GM12864 (cell line): ENCODE measurements around the gene GNAL.
"Not testable (repeated sequence)": the region's sequence is repeated elsewhere in the genome, so short reads cannot be mapped to it uniquely, and the experiment has no call there.

Source experiments
- DNase-seq: peaks from one replicate; pipeline ENCODE4 v3.0.0-alpha.2; 2011; ENCODE audit warnings: low read depth
- H3K4me3 ChIP-seq: 2 replicates; pipeline ENCODE4 v1.5.1; 2011; ENCODE audit warnings: mild to moderate bottlenecking, low read depth, low read length, control low read depth
- TF ChIP-seq, protein P1 (sequence below): IDR thresholded peaks from 2 replicates; pipeline ENCODE4 v1.5.1; 2011; ENCODE audit warnings: low read depth, mild to moderate bottlenecking, moderate library complexity, low read length, control low read depth, inconsistent platforms; ENCODE audit errors: missing control alignments

The GNAL gene

DNA sequence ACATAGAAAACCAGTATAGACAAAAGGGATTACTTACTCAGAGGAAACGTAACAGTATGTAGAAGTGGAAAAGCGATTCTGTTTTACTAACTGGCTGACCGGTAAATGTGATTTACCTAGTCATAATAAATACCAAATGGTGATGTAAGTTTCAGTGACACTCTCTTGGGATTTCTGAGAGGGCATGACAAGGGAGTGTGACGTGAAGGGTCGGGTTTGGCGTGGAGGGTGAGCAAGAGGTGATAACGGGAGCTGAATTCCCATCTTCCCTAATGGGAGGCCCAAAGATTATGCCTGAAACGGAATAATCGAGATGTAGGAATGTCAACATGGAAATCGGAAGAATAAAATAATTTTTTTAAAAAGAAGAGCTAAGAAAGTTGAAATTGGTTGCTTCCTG is 12.7 kb upstream of the GNAL start:
- H3K4me3 ChIP-seq = no peak overlapping the region
- no peak for DNase-seq
- TF ChIP-seq, protein P1, sequence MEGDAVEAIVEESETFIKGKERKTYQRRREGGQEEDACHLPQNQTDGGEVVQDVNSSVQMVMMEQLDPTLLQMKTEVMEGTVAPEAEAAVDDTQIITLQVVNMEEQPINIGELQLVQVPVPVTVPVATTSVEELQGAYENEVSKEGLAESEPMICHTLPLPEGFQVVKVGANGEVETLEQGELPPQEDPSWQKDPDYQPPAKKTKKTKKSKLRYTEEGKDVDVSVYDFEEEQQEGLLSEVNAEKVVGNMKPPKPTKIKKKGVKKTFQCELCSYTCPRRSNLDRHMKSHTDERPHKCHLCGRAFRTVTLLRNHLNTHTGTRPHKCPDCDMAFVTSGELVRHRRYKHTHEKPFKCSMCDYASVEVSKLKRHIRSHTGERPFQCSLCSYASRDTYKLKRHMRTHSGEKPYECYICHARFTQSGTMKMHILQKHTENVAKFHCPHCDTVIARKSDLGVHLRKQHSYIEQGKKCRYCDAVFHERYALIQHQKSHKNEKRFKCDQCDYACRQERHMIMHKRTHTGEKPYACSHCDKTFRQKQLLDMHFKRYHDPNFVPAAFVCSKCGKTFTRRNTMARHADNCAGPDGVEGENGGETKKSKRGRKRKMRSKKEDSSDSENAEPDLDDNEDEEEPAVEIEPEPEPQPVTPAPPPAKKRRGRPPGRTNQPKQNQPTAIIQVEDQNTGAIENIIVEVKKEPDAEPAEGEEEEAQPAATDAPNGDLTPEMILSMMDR = no peak

DNA sequence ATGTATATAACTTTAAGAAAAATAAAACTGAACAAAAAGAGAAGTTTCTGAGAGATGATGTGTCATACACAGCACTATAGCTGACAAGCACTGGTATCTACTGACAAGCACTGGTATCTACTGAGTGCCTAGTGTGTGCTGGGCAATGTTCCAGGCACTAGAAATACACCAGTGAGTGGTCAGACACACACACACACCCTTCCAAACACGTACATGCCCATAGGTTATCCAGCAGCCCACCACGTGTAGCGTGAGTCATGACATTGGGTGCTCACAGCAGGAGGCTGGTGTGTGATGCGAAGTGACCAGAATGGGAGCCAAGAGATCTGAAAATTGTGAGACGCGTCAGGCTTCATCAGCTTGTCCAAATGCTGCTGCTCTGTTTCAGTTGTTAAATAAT is 12.2 kb upstream of the GNAL start:
- H3K4me3 ChIP-seq = no peak overlapping the region
- no peak for DNase-seq
- TF ChIP-seq, protein P1 = no peak

DNA sequence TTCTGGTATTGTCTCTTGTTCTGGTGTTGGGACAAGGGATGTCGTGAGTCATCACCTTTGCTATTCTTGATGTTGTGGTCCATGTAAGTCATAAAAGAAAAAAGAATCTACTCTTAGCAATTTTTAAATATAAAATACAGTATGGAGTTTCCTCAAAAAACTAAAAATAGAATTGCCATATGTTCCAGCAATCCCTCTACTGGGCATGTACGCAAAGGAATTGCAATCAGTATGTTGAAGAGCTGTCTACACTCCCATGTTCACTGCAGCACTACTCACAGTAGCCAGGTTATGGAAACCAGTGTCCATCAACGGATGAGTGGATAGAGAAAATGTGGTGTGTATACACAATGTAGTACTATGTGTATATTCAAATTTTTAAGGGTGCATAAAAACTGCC is 10.9 kb upstream of the GNAL start:
- TF ChIP-seq, protein P1 = no peak
- DNase-seq = no peak
- no peak overlapping the region for H3K4me3 ChIP-seq

DNA sequence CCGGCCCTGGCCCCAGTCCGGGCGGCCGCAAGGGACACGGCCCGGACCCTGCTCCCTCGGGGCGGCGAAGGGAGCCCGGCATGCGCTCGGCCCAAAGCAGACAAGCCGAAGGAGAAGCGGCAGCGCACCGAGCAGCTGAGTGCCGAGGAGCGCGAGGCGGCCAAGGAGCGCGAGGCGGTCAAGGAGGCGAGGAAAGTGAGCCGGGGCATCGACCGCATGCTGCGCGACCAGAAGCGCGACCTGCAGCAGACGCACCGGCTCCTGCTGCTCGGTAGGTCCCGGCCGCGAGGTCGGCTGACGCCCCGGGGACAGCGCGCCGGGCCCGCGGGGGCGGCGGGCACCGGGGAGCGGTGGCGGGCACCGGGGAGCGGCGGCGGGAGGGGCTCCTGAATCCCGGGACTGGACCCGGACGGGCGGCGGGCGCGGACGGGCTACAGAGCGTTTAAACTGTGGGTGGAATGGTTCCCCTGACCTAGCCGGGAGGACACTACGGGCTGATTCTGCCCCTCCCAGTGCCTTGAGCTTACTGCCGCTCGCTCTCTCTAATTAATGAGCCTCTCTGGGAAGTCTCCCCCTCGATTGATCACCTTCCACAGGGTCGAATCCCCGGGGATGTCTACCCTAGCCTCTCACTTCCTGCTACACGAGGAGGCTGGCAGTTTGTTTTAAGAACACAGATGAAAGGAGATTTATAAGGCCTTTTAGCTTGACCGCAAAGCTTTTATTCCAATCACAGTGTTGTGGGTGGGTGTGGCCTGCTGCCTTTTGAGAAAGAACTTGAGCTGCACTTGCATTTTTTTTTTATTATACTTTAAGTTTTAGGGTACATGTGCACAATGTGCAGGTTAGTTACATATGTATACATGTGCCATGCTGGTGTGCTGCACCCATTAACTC is 853 bp downstream of the GNAL start:
- H3K4me3 ChIP-seq = no peak overlapping the region; the same call in 1 of the 2 replicates
- no peak for DNase-seq
- TF ChIP-seq, protein P1 = no peak

DNA sequence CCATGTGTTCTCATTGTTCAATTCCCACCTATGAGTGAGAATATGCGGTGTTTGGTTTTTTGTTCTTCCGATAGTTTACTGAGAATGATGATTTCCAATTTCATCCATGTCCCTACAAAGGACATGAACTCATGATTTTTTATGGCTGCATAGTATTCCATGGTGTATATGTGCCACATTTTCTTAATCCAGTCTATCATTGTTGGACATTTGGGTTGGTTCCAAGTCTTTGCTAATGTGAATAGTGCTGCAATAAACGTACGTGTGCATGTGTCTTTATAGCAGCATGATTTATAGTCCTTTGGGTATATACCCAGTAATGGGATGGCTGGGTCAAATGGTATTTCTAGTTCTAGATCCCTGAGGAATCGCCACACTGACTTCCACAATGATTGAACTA is 1.6 kb downstream of the GNAL start:
- not testable (repeated sequence) for H3K4me3 ChIP-seq

DNA sequence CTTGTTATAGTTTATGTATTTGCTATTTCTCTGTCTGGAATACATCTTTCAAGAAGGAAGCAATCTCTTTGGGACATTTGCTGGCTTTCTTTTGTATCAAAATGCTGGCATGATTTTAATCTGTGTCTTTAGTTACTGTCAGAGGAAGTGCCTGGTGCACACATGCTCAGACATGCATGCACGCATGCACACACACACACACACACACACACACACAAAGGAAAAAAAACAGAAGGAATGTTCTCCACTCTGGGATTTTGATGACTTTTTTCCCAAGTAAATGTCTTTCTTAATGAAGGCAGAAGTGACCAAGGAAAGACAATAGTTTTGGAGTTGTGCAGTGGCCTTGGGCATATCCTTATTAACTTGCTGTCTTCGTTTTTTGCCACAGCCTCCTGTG is 6.7 kb downstream of the GNAL start:
- TF ChIP-seq, protein P1 = no peak
- no peak for DNase-seq
- H3K4me3 ChIP-seq = no peak overlapping the region

More for the DNA sequence above, 1.6 kb downstream of the GNAL start:
- not testable (repeated sequence) for DNase-seq

DNA sequence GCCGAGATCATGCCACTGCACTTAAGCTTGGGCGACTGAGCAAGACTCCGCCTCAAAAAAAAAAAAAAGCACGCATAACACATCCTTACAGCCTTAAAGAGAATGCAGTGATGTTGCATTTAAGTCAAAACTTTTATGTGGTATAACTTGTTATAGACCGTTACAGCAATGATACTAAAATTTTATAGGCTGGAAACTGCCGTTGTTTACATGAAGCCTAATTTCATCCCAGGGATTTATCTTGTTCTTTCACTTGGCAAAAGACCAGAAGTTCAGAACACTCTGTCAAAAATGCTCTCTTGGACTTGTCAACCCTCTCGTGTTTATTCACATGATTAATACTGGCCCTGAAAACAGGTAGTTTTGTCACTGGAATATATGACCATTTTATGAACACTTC is 7.4 kb downstream of the GNAL start:
- TF ChIP-seq, protein P1 = no peak
- DNase-seq = no peak
- no peak overlapping the region for H3K4me3 ChIP-seq
